Mammary epithelial cell (primary cell): ENCODE measurements around the gene RTBDN.

Experiments used
- EZH2 ChIP-seq: IDR thresholded peaks from 2 replicates; pipeline ENCODE4 v1.6.1; 2012; ENCODE audit warnings: low read length, inconsistent platforms, borderline replicate concordance
- TF ChIP-seq, protein P1 (sequence below), 2 donors: IDR thresholded peaks in 1 of 2; conservative IDR thresholded peaks in 1 of 2; 2 replicates each; pipeline ENCODE4 v1.5.1; 2011 to 2012; ENCODE audit warnings: inconsistent platforms in 2 of 2, low read length in 2 of 2, mild to moderate bottlenecking in 2 of 2, control low read depth in 1 of 2, low read depth in 1 of 2; ENCODE audit not compliant: insufficient read depth in 1 of 2; ENCODE audit errors: extremely low read depth in 1 of 2

DNA sequence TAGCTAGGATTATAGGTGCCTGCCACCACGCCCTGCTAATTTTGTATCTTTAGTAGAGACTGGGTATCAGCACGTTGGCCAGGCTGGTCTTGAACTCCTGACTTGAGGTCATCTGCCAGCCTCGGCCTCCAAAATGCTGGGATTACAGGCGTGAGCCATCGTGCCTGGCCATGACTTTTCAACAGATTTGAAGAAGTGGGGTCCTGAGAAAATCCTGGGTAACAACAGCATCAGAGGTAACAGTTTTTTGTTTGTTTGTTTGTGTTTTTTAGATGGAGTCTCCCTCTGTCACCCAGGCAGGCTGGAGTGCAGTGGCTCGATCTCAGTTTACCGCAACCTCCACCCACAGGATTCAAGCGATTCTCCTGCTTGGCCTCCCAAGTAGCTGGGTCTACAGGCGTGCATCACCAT, 39.4 kb downstream of the RTBDN start:
- TF ChIP-seq, protein P1, sequence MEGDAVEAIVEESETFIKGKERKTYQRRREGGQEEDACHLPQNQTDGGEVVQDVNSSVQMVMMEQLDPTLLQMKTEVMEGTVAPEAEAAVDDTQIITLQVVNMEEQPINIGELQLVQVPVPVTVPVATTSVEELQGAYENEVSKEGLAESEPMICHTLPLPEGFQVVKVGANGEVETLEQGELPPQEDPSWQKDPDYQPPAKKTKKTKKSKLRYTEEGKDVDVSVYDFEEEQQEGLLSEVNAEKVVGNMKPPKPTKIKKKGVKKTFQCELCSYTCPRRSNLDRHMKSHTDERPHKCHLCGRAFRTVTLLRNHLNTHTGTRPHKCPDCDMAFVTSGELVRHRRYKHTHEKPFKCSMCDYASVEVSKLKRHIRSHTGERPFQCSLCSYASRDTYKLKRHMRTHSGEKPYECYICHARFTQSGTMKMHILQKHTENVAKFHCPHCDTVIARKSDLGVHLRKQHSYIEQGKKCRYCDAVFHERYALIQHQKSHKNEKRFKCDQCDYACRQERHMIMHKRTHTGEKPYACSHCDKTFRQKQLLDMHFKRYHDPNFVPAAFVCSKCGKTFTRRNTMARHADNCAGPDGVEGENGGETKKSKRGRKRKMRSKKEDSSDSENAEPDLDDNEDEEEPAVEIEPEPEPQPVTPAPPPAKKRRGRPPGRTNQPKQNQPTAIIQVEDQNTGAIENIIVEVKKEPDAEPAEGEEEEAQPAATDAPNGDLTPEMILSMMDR (conservative IDR thresholded peaks at IDR 0.05 in 1 of 2, IDR thresholded peaks at IDR 0.05 in 1 of 2; ENCODE audit: extremely low read depth in 1 of 2, insufficient read depth in 1 of 2, low read depth in 1 of 2, low read length in 2 of 2), result no peak
- no peak for TF ChIP-seq EZH2
